GM19324 (cell line): ENCODE results near the gene ZBTB46.
"Not testable (repeated sequence)": the region's sequence is repeated elsewhere in the genome, so short reads cannot be mapped to it uniquely, and the experiment has no call there.

Source experiments
- ATAC-seq: cut with Tn5 transposase; IDR thresholded peaks from one replicate; pipeline ENCODE4 v1.9.1; 2021; ENCODE audit warnings: mild to moderate bottlenecking, moderate library complexity; ENCODE audit not compliant: unreplicated experiment, low FRiP score

The ZBTB46 gene

GRCh38 chr20:63830841-63831588 is at the start of gene ZBTB46:
Gene ZBTB46 (minus strand): TSS chr20:63831264. CDS start chr20:63790757, 40,507 bp downstream.
- peak; percentile 75 for ATAC-seq

GRCh38 chr20:63878899-63879663 is 48.0 kb upstream of the ZBTB46 start:
- ATAC-seq: no peak

GRCh38 chr20:63877755-63878470 is 46.8 kb upstream of the ZBTB46 start:
- no peak for ATAC-seq

GRCh38 chr20:63876489-63877036 is 45.5 kb upstream of the ZBTB46 start:
- ATAC-seq: no peak

- not testable (repeated sequence) for ATAC-seq
Observed at GRCh38 chr20:63874241-63874640, 43.2 kb upstream of the ZBTB46 start.

GRCh38 chr20:63873477-63873971 is 42.5 kb upstream of the ZBTB46 start:
- no peak for ATAC-seq

- ATAC-seq: no peak
Observed at GRCh38 chr20:63868264-63868663, 37.2 kb upstream of the ZBTB46 start.

GRCh38 chr20:63867042-63867441 is 36.0 kb upstream of the ZBTB46 start:
- not testable (repeated sequence) for ATAC-seq

- peak; percentile 78 for ATAC-seq
Observed at GRCh38 chr20:63864978-63865640, 34.0 kb upstream of the ZBTB46 start, which contains the start of gene TPD52L2. Gene TPD52L2 (plus strand): TSS chr20:63865270. CDS start chr20:63865366, 96 bp downstream.

GRCh38 chr20:63864545-63864977 is 33.5 kb upstream of the ZBTB46 start:
- ATAC-seq: no peak

- peak; percentile 65 for ATAC-seq
Observed at GRCh38 chr20:63863798-63864544, 32.9 kb upstream of the ZBTB46 start.

- ATAC-seq: no peak
Observed at GRCh38 chr20:63863021-63863797, 32.1 kb upstream of the ZBTB46 start.

- no peak for ATAC-seq
Observed at GRCh38 chr20:63861981-63862901, 31.2 kb upstream of the ZBTB46 start.

GRCh38 chr20:63861365-63861934 is 30.4 kb upstream of the ZBTB46 start, which contains the start of gene ABHD16B:
Gene ABHD16B (plus strand): TSS chr20:63861498. CDS start chr20:63861541, 43 bp downstream.
- ATAC-seq: no peak

GRCh38 chr20:63860325-63861051 is 29.4 kb upstream of the ZBTB46 start:
- no peak for ATAC-seq

- no peak for ATAC-seq
Observed at GRCh38 chr20:63859166-63859699, 28.2 kb upstream of the ZBTB46 start.
